Measurements from ENCODE around the gene MAML1. TPM values are rescaled to one million over a fixed set of nuclear protein-coding genes. Genes with fewer than 3 reads are reported as not detected.

Gene MAML1
- total RNA-seq, 1 experiment from 2014 or later: 42.2 TPM

DNA sequence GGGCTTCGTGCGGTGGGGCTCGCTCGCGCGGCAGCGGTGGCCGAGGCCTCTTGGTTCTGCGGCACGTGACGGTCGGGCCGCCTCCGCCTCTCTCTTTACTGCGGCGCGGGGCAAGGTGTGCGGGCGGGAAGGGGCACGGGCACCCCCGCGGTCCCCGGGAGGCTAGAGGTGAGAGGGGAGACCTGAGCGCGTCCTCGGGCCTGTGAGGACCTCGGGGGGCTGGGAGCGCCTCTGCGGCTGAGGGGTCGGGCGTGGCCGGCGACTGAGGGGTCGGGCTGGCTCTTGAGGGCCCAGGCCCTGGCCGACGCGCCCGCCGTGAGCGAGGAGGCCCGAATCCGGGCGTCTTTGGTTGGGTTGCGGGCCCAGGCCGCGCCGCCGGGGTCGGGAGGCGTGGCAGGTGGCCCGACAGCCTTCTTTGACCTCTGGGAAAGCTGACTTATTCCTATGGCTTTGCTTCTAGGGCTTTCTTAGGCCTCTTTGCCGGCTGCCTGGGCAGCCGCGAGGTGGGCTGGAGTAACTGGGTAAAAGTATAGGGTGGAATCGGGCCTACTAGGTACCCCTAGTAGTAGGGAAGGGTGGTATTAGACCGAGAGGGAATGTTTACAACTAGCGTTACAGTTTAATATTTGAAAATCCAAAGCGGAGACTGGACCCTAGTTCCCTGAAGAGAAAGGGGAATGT lies 33.5 kb upstream of the MAML1 start, which contains the start of gene CANX (continued):
- TF ChIP-seq RELA (CRISPR knock-in tag; IDR thresholded peaks at IDR 0.05; ENCODE audit: borderline replicate concordance) (peak; percentile 71; the same call in 1 of the 2 replicates), FOXJ3 (CRISPR knock-in tag; IDR thresholded peaks at IDR 0.05; ENCODE audit: borderline replicate concordance) (no peak), NR2C2 (CRISPR knock-in tag; IDR thresholded peaks at IDR 0.05) (no peak), SMAD4 (CRISPR knock-in tag; IDR thresholded peaks at IDR 0.05) (no peak), ESRRA (CRISPR knock-in tag; IDR thresholded peaks at IDR 0.05; ENCODE audit: borderline replicate concordance) (peak; percentile 46; the same call in 1 of the 2 replicates), ZNF512 (CRISPR knock-in tag; IDR thresholded peaks at IDR 0.05; ENCODE audit: borderline replicate concordance) (peak; percentile 44; the same call in 1 of the 2 replicates), RORB (CRISPR knock-in tag; IDR thresholded peaks at IDR 0.05) (no peak), SOX15 (CRISPR knock-in tag; IDR thresholded peaks at IDR 0.05) (no peak), MYBL2 (CRISPR knock-in tag; IDR thresholded peaks at IDR 0.05) (peak; percentile 84; the same call in 1 of the 2 replicates), TP53 (CRISPR knock-in tag; IDR thresholded peaks at IDR 0.05) (peak; percentile 86; the same call in 1 of the 2 replicates), AFF4 (CRISPR knock-in tag; IDR thresholded peaks at IDR 0.05; ENCODE audit: borderline replicate concordance) (0 out of 2 replicates have a peak, but pooled peaks have one; percentile 61), IRF2 (CRISPR knock-in tag; IDR thresholded peaks at IDR 0.05; ENCODE audit: borderline replicate concordance, low read depth) (no peak), ELF4 (CRISPR knock-in tag; IDR thresholded peaks at IDR 0.05; ENCODE audit: low read depth) (no peak), GRHL2 (CRISPR knock-in tag; IDR thresholded peaks at IDR 0.05; ENCODE audit: insufficient replicate concordance, severe bottlenecking) (no peak), ZNF138 (CRISPR knock-in tag; conservative IDR thresholded peaks at IDR 0.05) (0 out of 2 replicates have a peak, but pooled peaks have one; percentile 63), ATF1 (CRISPR knock-in tag; IDR thresholded peaks at IDR 0.05) (peak; percentile 68; the same call in 1 of the 2 replicates)
- TF ChIP-seq, protein P1, sequence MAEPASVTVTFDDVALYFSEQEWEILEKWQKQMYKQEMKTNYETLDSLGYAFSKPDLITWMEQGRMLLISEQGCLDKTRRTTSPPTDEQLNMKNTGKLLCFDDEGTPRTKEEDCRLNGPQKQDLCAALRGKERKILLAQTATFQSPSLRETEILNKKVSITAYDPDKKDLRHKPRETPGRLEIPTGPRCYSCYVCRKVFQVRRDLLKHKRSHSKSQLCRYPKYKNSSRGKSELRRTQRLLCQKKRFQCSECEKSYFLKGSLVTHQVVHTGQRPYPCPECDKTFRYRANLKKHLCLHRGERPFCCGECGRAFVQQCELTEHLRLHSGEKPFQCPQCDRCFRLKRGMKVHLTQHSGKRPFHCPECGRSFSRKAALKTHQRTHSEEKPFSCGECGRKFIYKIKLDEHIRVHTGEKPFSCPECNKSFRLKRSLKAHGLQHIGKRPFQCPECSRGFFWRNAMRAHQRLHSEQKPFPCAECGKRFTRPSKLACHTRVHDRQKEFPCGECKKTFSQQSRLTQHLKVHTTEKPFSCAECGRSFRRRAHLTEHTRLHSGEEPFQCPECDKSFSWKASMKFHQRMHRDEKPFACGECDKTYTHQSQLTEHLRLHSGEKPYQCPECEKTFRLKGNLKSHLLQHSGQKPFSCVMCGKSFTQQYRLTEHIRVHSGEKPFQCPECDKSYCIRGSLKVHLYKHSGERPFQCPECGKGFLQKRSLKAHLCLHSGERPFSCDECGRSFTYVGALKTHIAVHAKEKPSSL (CRISPR knock-in tag; conservative IDR thresholded peaks at IDR 0.05): no peak
- TF ChIP-seq, protein P2, sequence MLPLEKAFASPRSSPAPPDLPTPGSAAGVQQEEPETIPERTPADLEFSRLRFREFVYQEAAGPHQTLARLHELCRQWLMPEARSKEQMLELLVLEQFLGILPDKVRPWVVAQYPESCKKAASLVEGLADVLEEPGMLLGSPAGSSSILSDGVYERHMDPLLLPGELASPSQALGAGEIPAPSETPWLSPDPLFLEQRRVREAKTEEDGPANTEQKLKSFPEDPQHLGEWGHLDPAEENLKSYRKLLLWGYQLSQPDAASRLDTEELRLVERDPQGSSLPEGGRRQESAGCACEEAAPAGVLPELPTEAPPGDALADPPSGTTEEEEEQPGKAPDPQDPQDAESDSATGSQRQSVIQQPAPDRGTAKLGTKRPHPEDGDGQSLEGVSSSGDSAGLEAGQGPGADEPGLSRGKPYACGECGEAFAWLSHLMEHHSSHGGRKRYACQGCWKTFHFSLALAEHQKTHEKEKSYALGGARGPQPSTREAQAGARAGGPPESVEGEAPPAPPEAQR (CRISPR knock-in tag; IDR thresholded peaks at IDR 0.05): no peak
- TF ChIP-seq, protein P3, sequence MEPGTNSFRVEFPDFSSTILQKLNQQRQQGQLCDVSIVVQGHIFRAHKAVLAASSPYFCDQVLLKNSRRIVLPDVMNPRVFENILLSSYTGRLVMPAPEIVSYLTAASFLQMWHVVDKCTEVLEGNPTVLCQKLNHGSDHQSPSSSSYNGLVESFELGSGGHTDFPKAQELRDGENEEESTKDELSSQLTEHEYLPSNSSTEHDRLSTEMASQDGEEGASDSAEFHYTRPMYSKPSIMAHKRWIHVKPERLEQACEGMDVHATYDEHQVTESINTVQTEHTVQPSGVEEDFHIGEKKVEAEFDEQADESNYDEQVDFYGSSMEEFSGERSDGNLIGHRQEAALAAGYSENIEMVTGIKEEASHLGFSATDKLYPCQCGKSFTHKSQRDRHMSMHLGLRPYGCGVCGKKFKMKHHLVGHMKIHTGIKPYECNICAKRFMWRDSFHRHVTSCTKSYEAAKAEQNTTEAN (CRISPR knock-in tag; IDR thresholded peaks at IDR 0.05): 0 out of 2 replicates have a peak, but pooled peaks have one; percentile 30

All from WTC11 (cell line).